Tibial nerve (tissue), 4 donors: ENCODE data around the gene ABHD16B. TPM values are rescaled to one million over a fixed set of nuclear protein-coding genes. Genes with fewer than 3 reads are reported as not detected.
A peak's percentile ranks its signal among the peaks of the same experiment; 100 is the strongest.
"Not testable (repeated sequence)": the region's sequence is repeated elsewhere in the genome, so short reads cannot be mapped to it uniquely, and the experiment has no call there.

Source experiments
- DNase-seq, 2 donors: peaks; one replicate each; pipeline ENCODE4 v3.0.0-alpha.2; 2019; ENCODE audit warnings: low spot score in 2 of 2
- H3K27ac ChIP-seq, 4 donors: fragments of 200-600 bp; sonication (generic) in 3 of 4; one replicate each; pipeline ENCODE4 v1.5.1; 2017 to 2019; ENCODE audit warnings: mild to moderate bottlenecking in 1 of 4
- H3K27me3 ChIP-seq, 2 donors: fragments of 200-600 bp; sonication (generic) in 1 of 2; one replicate each; pipeline versions ENCODE4 v1.5.1 to v1.6.0; 2017 to 2019
- H3K36me3 ChIP-seq, 3 donors: fragments of 200-600 bp; sonication (generic); one replicate each; pipeline ENCODE4 v1.5.1; 2018 to 2019
- H3K4me1 ChIP-seq, 4 donors: fragments of 200-600 bp; sonication (generic) in 3 of 4; one replicate each; pipeline ENCODE4 v1.5.1; 2017 to 2019
- H3K4me3 ChIP-seq, 4 donors: fragments of 200-600 bp; sonication (generic) in 3 of 4; one replicate each; pipeline ENCODE4 v1.5.1; 2017 to 2019; ENCODE audit warnings: mild to moderate bottlenecking in 1 of 4, moderate library complexity in 1 of 4
- H3K9me3 ChIP-seq, 4 donors: fragments of 200-600 bp; sonication (generic) in 3 of 4; one replicate each; pipeline ENCODE4 v1.5.1; 2017 to 2019
- EP300 ChIP-seq, 2 donors: sonication (generic); formaldehyde crosslinking; IDR thresholded peaks; one replicate each; pipeline ENCODE4 v1.6.1; 2017; ENCODE audit warnings: antibody characterized with exemption in 2 of 2, mild to moderate bottlenecking in 1 of 2
- POLR2A ChIP-seq, 2 donors: fragments of 450-650 bp; IDR thresholded peaks; one replicate each; pipeline ENCODE4 v1.6.1; 2017; ENCODE audit warnings: antibody characterized with exemption in 2 of 2, mild to moderate bottlenecking in 2 of 2, moderate library complexity in 2 of 2
- WGBS, 2 donors: methylation state at CpG; one replicate each; pipeline ENCODE4 v1.1.5; 2018; 5-methylcytosine and 5-hydroxymethylcytosine counted together
- total RNA-seq, 4 donors: library from RNA; depleted of rRNA; stranded (reverse); fragments of >200 nt; gene quantifications; one replicate each; pipeline ENCODE4 v1.1.0, GENCODE V29; 2016
- TF ChIP-seq, protein P1 (sequence below), 5 experiments: fragments of 200-600 bp in 3 of 5; fragments of 450-650 bp in 2 of 5; sonication (generic) in 3 of 5; IDR thresholded peaks; one replicate each; pipeline ENCODE4 v1.5.1; 2016 to 2019; ENCODE audit warnings: antibody characterized with exemption in 5 of 5, mild to moderate bottlenecking in 3 of 5, moderate library complexity in 2 of 5

The ABHD16B gene
- total RNA-seq, 4 donors from 2014 or later = not detected

DNA sequence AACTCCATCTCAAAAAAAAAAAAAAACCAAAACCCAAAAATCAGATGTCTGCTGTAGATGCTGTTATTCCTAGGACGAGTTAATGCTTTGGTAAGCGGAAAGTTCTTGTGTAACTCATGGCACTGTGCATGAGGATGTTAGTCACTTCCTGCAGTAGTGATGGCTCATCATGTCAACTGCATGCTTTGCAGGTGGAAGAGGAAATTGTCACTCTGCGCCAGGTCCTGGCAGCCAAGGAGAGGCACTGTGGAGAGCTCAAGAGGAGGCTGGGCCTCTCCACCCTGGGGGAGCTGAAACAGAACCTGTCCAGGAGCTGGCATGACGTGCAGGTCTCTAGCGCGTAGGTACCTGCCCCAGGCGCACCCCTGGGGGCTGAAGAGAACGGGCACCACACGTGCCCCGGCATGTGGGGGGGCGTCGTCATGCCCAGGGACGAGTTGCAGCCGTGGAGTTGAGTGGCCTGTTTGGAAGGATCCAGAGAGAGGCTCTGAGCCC lies 12.2 kb downstream of the ABHD16B start:
- DNase-seq = peak in 1 of 2 donors; percentile 57
- WGBS, 2 donors = 86 to 88% methylated on average over 14 of the region's 14 CpGs
- H3K27ac ChIP-seq = peak overlapping the region in 3 of 4 donors; percentile 16 to 77 (median 74)
- no peaks in the 10 kb centered on the region for H3K9me3 ChIP-seq
- peaks cover 2 to 99% (median 43%) of the 10 kb centered on the region in 3 donors for H3K36me3 ChIP-seq
- H3K27me3 ChIP-seq = no peaks in the 10 kb centered on the region
- H3K4me1 ChIP-seq = peaks cover 0 to 16% (median 0%) of the 10 kb centered on the region in 4 donors
- no peak for TF ChIP-seq POLR2A (IDR thresholded peaks at IDR 0.05)
- peak; percentile 90 to 95 for TF ChIP-seq EP300 (IDR thresholded peaks at IDR 0.05)
- TF ChIP-seq, protein P1, sequence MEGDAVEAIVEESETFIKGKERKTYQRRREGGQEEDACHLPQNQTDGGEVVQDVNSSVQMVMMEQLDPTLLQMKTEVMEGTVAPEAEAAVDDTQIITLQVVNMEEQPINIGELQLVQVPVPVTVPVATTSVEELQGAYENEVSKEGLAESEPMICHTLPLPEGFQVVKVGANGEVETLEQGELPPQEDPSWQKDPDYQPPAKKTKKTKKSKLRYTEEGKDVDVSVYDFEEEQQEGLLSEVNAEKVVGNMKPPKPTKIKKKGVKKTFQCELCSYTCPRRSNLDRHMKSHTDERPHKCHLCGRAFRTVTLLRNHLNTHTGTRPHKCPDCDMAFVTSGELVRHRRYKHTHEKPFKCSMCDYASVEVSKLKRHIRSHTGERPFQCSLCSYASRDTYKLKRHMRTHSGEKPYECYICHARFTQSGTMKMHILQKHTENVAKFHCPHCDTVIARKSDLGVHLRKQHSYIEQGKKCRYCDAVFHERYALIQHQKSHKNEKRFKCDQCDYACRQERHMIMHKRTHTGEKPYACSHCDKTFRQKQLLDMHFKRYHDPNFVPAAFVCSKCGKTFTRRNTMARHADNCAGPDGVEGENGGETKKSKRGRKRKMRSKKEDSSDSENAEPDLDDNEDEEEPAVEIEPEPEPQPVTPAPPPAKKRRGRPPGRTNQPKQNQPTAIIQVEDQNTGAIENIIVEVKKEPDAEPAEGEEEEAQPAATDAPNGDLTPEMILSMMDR (IDR thresholded peaks at IDR 0.05) = no peak
- no peak overlapping the region for H3K4me3 ChIP-seq

DNA sequence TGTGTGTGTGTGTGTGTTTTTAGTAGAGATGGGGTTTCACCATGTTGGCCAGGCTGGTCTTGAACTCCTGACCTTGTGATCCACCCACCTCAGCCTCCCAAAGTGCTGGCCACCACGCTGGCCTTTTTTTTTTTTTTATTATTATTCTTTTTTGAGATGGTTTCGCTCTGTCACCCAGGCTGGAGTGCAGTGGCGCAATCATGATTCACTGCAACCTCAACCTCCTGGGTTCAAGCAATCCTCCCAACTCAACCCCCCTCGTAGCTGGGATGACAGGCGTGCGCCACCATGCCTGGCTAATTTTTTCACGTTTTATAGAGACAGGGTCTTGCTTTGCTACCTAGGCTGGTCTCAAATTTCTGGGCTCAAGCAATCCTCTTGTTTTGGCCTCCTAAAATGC lies 12.9 kb downstream of the ABHD16B start:
- not testable (repeated sequence) for DNase-seq, H3K4me3 ChIP-seq, H3K9me3 ChIP-seq, H3K27me3 ChIP-seq
- peaks cover 0 to 12% (median 0%) of the 10 kb centered on the region in 4 donors for H3K4me1 ChIP-seq
- WGBS, 2 donors = 87 to 93% methylated on average over 7 of the region's 7 CpGs
- peak overlapping the region in 2 of 4 donors; percentile 16 to 77 for H3K27ac ChIP-seq
- peaks cover 2 to 99% (median 35%) of the 10 kb centered on the region in 3 donors for H3K36me3 ChIP-seq

DNA sequence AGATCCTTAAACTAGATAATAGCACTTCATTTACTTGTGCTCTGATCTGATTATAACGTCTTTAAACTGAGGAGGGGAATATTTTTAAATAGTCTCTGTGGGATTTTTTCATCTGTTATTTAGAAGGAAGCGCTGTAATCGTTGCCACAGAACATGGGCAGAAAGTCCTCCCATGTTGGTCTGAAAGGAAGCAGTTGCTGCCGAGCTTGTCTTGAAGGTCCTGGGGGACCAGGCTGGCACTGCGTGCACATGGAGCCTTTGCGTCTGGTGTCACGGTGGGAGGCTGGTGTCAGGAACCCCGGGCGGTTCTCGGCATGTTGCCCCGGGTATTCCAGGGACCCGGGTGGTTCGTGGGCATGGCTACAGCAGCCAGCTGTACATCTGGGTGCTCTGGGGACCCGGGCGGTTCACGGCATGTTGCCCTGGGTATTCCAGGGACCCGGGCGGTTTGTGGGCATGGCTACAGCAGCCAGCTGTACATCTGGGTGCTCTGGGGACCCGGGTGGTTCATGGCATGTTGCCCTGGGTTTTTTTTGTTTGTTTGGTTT lies 15.3 kb downstream of the ABHD16B start:
- no peak for DNase-seq
- H3K27ac ChIP-seq = no peak overlapping the region
- H3K4me3 ChIP-seq = no peak overlapping the region
- peaks cover under 1 to 91% (median 28%) of the 10 kb centered on the region in 3 donors for H3K36me3 ChIP-seq
- H3K9me3 ChIP-seq = no peaks in the 10 kb centered on the region
- 88 to 90% methylated on average over 19 of the region's 19 CpGs for WGBS, 2 donors
- no peak for TF ChIP-seq POLR2A (IDR thresholded peaks at IDR 0.05)
- TF ChIP-seq, protein P1 (IDR thresholded peaks at IDR 0.05) = no peak
- TF ChIP-seq EP300 (IDR thresholded peaks at IDR 0.05) = no peak
- peaks cover 0 to 12% (median 0%) of the 10 kb centered on the region in 4 donors for H3K4me1 ChIP-seq
- H3K27me3 ChIP-seq = no peaks in the 10 kb centered on the region

DNA sequence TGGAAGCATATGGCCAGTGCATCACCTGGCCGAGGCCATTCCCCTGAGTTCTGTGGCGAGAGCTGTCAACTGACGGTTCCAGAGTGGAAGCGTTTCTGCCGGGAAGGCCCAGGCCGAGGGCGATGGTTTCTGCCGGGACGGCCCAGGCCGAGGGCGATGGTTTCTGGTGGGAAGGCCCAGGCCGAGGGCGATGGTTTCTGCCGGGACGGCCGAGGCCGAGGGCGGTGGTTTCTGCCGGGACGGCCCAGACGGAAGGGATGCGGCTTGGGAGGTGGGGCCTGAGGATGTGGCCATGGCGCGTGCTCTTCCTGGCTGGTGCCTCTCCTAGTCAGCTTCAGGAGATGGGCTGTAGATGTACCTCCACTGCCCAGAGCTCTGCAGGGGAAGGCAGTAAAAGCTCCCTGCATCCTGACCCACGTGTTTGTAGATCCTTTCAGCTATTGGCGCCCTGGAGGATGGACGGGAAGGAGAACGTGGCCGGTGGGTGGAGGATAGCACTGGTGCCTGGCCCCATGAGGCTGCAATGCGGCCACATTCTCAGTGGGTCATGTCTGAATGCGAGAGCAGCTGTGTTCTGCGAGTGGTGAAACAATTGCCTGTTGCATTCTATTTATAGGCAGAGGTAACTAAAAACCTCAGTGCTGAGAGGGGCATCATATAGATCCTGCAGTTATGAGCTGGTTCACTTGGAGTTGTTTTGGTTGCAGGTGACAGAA lies 16.6 kb downstream of the ABHD16B start:
- TF ChIP-seq EP300 (IDR thresholded peaks at IDR 0.05) (no peak), POLR2A (IDR thresholded peaks at IDR 0.05) (no peak)
- TF ChIP-seq, protein P1 (IDR thresholded peaks at IDR 0.05) = no peak
- 89 to 92% methylated on average over 32 of the region's 32 CpGs for whole genome bisulfite sequencing, 2 donors
- no peak overlapping the region for H3K4me3 ChIP-seq
- H3K4me1 ChIP-seq = peaks cover 0 to 4% (median 0%) of the 10 kb centered on the region in 4 donors
- no peak for DNase-seq
- no peak overlapping the region for H3K27ac ChIP-seq
- no peaks in the 10 kb centered on the region for H3K27me3 ChIP-seq
- H3K9me3 ChIP-seq = no peaks in the 10 kb centered on the region
- peaks cover 0 to 91% (median 29%) of the 10 kb centered on the region in 3 donors for H3K36me3 ChIP-seq

DNA sequence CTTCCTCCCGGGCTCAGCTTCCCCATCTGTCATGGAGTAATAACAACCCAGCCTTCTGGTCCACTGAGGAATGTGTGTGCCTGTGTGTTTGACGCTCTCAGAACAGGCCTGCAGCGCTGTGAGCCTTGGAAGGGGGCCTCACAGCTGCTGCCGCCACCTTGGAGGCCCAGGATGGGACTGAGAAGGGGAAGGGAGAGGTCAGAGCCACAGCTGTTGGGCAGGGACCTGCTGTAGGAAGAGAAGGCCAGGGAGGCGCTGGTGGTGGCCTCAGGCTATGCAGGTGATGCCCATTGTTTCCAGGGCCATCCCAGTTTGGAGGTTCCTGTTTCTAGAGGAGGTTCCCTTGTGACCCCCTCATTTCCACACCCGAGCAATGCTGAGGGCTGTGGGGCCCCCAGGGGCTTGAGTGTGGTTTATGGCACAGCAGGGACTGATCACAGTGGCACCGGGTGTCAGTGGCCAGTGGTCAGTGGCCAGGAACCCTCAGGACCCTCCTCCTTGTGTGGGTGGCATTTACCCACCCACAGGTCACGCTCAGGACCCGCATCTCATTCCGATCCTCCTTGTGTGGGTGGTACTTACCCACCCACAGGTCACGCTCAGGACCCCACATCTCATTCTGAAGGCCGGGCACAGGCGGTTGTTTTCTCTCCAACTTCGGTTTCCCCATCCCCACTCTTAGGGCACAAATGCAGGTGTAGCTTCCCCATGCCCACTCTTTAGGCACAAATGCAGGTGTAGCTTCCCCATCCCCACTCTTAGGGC lies 17.8 kb downstream of the ABHD16B start:
- Histone ChIP-seq H3K9me3 (no peaks in the 10 kb centered on the region), H3K4me1 (peaks cover 0 to 2% (median 0%) of the 10 kb centered on the region in 4 donors), H3K4me3 (no peak overlapping the region), H3K27me3 (no peaks in the 10 kb centered on the region), H3K36me3 (peaks cover 0 to 92% (median 27%) of the 10 kb centered on the region in 3 donors), H3K27ac (no peak overlapping the region)
- no peak for DNase-seq
- WGBS, 2 donors = 78 to 80% methylated on average over 14 of the region's 14 CpGs
- no peak for TF ChIP-seq EP300 (IDR thresholded peaks at IDR 0.05)
- TF ChIP-seq, protein P1 (IDR thresholded peaks at IDR 0.05) = no peak
- TF ChIP-seq POLR2A (IDR thresholded peaks at IDR 0.05) = no peak

DNA sequence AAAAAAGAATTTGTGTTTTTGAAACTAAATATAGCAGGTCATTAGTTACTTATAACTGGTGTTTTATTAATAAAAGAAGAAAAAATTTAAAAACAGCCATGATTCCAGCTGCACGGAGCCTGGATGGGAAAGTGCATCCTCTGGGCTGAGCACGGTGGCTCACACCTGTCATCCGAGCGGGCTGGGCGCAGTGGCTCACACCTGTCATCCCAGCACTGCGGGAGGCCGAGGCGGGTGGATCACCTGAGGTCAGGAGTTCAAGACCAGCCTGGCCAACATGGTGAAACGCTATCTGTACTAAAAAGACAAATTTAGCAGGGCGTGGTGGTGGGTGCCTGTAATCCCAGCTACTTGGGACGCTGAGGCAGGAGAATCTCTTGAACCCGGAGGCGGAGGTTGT lies 19.6 kb downstream of the ABHD16B start:
- H3K36me3 ChIP-seq = peaks cover 0 to 92% (median 10%) of the 10 kb centered on the region in 3 donors
- not testable (repeated sequence) for H3K4me3 ChIP-seq, H3K27me3 ChIP-seq, DNase-seq, H3K4me1 ChIP-seq, H3K9me3 ChIP-seq, H3K27ac ChIP-seq
- 91 to 93% methylated on average over 13 of the region's 13 CpGs for WGBS, 2 donors
